WTC11 (cell line): ENCODE data around the gene FLNA. TPM values are rescaled to one million over a fixed set of nuclear protein-coding genes. Genes with fewer than 3 reads are reported as not detected.

ENCODE experiments used
- CREB1 ChIP-seq: sonication (generic); formaldehyde crosslinking; IDR thresholded peaks from 2 replicates; pipeline ENCODE4 v1.8.0; 2023; ENCODE audit warnings: mild to moderate bottlenecking, missing genetic modification reagents
- CREM ChIP-seq: sonication (generic); formaldehyde crosslinking; IDR thresholded peaks from 2 replicates; pipeline ENCODE4 v1.8.1; 2022; ENCODE audit warnings: mild to moderate bottlenecking, missing genetic modification reagents, moderate library complexity
- E2F1 ChIP-seq: sonication (generic); formaldehyde crosslinking; IDR thresholded peaks from 2 replicates; pipeline ENCODE4 v1.8.0; 2022; ENCODE audit warnings: mild to moderate bottlenecking, missing genetic modification reagents
- ERG ChIP-seq: fragments of 250-450 bp; sonication (Bioruptor Pico); IDR thresholded peaks from 2 replicates; pipeline ENCODE4 v1.8.0; 2021; ENCODE audit warnings: mild to moderate bottlenecking
- HMGA2 ChIP-seq: fragments of 250-450 bp; sonication (Bioruptor Pico); IDR thresholded peaks from 2 replicates; pipeline ENCODE4 v1.4.0; 2021; ENCODE audit warnings: mild to moderate bottlenecking, moderate library complexity
- JUN ChIP-seq: sonication (generic); formaldehyde crosslinking; IDR thresholded peaks from 2 replicates; pipeline ENCODE4 v1.8.0; 2023; ENCODE audit warnings: mild to moderate bottlenecking, missing genetic modification reagents
- NFATC4 ChIP-seq: fragments of 250-450 bp; sonication (Bioruptor Pico); IDR thresholded peaks from 2 replicates; pipeline ENCODE4 v1.9.0; 2021; ENCODE audit warnings: mild to moderate bottlenecking
- SOX15 ChIP-seq: fragments of 250-450 bp; sonication (Bioruptor Pico); IDR thresholded peaks from 2 replicates; pipeline ENCODE4 v1.9.0; 2021; ENCODE audit warnings: mild to moderate bottlenecking
- TCF7 ChIP-seq: sonication (generic); formaldehyde crosslinking; IDR thresholded peaks from 2 replicates; pipeline ENCODE4 v1.8.0; 2022; ENCODE audit warnings: mild to moderate bottlenecking, low read depth, missing genetic modification reagents, moderate library complexity
- TEAD1 ChIP-seq: sonication (generic); formaldehyde crosslinking; IDR thresholded peaks from 2 replicates; pipeline ENCODE4 v1.8.0; 2022; ENCODE audit warnings: mild to moderate bottlenecking, missing genetic modification reagents
- TP53 ChIP-seq: sonication (generic); formaldehyde crosslinking; IDR thresholded peaks from 2 replicates; pipeline ENCODE4 v1.8.1; 2023; ENCODE audit warnings: mild to moderate bottlenecking, missing genetic modification reagents
- USF1 ChIP-seq: sonication (generic); formaldehyde crosslinking; IDR thresholded peaks from 2 replicates; pipeline ENCODE4 v1.8.0; 2022; ENCODE audit warnings: mild to moderate bottlenecking, missing genetic modification reagents
- ZNF121 ChIP-seq: sonication (generic); formaldehyde crosslinking; IDR thresholded peaks from 2 replicates; pipeline ENCODE4 v1.8.0; 2023; ENCODE audit warnings: missing genetic modification reagents
- ZNF138 ChIP-seq: sonication (generic); formaldehyde crosslinking; conservative IDR thresholded peaks from 2 replicates; pipeline ENCODE4 v1.8.1; 2022; ENCODE audit warnings: mild to moderate bottlenecking, moderate library complexity, missing genetic modification reagents
- ZNF416 ChIP-seq: fragments of 250-450 bp; sonication (Bioruptor Pico); IDR thresholded peaks from 2 replicates; pipeline ENCODE4 v1.9.0; 2021; ENCODE audit warnings: mild to moderate bottlenecking, inconsistent platforms
- total RNA-seq: library from RNA; stranded (reverse); gene quantifications from 3 replicates; pipeline ENCODE4 v1.2.3, GENCODE V29; 2021
- TF ChIP-seq, protein P1 (sequence below): sonication (generic); formaldehyde crosslinking; conservative IDR thresholded peaks from 2 replicates; pipeline ENCODE4 v1.8.1; 2023; ENCODE audit warnings: mild to moderate bottlenecking, low read depth, missing genetic modification reagents, moderate library complexity
- TF ChIP-seq, protein P2 (sequence below): sonication (generic); formaldehyde crosslinking; IDR thresholded peaks from 2 replicates; pipeline ENCODE4 v1.8.1; 2023; ENCODE audit warnings: mild to moderate bottlenecking, missing genetic modification reagents, moderate library complexity
- TF ChIP-seq, protein P3 (sequence below): sonication (generic); formaldehyde crosslinking; IDR thresholded peaks from 2 replicates; pipeline ENCODE4 v1.8.0; 2022; ENCODE audit warnings: mild to moderate bottlenecking, missing genetic modification reagents
- TF ChIP-seq, protein P4 (sequence below): fragments of 250-450 bp; sonication (Bioruptor Pico); IDR thresholded peaks from 2 replicates; pipeline ENCODE4 v1.9.0; 2021; ENCODE audit warnings: mild to moderate bottlenecking
- TF ChIP-seq, protein P5 (sequence below): sonication (generic); formaldehyde crosslinking; conservative IDR thresholded peaks from 2 replicates; pipeline ENCODE4 v1.8.1; 2022; ENCODE audit warnings: mild to moderate bottlenecking, missing genetic modification reagents
- TF ChIP-seq, protein P6 (sequence below): fragments of 250-450 bp; sonication (Bioruptor Pico); IDR thresholded peaks from 2 replicates; pipeline ENCODE4 v1.9.0; 2021; ENCODE audit warnings: mild to moderate bottlenecking, borderline replicate concordance

The FLNA gene
- total RNA-seq, 1 experiment from 2014 or later = 1,017 TPM

DNA sequence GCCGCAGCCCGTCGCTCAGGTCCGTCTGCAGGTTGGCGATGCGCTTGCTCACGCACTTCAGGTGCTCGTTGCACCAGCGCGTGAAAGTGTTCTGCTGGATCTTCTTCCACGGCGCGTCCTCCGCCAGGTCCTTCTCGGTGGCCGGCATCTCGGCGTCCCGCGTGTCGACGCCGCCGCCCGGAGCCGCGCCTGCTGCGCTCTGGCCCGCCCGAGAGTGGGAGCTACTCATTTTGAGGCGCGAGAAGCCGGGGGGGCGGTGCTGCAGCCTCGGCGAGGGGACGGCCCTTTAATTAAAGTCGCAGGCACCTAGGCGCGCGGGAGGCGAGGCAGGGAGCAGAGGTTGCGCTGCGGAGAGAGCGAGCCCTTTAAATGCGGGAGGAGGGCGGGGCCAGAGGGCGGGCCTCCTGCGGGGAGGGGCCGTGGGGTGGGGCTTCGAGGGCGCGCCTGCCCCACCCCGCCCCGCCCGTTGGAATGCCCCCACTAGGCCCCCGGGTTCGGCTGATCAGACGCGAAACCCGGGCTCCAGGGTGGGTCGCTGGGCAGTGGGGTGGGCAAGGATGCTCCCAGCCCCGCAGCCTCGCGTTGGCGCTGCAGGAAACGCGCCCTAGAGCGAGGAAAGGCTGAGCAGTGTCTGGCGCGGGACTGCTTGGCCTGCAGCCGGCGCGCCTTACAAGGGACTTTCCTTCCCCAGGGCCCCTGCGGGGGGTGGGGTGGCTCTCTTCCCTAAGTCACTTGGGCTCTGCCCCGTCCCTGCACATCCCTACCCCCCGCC is 3.2 kb downstream of the FLNA start (continued):
- TF ChIP-seq, protein P1, sequence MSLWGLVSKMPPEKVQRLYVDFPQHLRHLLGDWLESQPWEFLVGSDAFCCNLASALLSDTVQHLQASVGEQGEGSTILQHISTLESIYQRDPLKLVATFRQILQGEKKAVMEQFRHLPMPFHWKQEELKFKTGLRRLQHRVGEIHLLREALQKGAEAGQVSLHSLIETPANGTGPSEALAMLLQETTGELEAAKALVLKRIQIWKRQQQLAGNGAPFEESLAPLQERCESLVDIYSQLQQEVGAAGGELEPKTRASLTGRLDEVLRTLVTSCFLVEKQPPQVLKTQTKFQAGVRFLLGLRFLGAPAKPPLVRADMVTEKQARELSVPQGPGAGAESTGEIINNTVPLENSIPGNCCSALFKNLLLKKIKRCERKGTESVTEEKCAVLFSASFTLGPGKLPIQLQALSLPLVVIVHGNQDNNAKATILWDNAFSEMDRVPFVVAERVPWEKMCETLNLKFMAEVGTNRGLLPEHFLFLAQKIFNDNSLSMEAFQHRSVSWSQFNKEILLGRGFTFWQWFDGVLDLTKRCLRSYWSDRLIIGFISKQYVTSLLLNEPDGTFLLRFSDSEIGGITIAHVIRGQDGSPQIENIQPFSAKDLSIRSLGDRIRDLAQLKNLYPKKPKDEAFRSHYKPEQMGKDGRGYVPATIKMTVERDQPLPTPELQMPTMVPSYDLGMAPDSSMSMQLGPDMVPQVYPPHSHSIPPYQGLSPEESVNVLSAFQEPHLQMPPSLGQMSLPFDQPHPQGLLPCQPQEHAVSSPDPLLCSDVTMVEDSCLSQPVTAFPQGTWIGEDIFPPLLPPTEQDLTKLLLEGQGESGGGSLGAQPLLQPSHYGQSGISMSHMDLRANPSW (CRISPR knock-in tag) = no peak
- no peak for TF ChIP-seq ERG (CRISPR knock-in tag)
- peak; percentile 80; the same call in 1 of the 2 replicates for TF ChIP-seq ZNF416
- TF ChIP-seq ZNF138 (CRISPR knock-in tag) = no peak
- TF ChIP-seq, protein P2, sequence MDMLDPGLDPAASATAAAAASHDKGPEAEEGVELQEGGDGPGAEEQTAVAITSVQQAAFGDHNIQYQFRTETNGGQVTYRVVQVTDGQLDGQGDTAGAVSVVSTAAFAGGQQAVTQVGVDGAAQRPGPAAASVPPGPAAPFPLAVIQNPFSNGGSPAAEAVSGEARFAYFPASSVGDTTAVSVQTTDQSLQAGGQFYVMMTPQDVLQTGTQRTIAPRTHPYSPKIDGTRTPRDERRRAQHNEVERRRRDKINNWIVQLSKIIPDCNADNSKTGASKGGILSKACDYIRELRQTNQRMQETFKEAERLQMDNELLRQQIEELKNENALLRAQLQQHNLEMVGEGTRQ (CRISPR knock-in tag) = no peak
- no peak for TF ChIP-seq CREB1 (CRISPR knock-in tag)
- TF ChIP-seq, protein P3, sequence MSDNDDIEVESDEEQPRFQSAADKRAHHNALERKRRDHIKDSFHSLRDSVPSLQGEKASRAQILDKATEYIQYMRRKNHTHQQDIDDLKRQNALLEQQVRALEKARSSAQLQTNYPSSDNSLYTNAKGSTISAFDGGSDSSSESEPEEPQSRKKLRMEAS (CRISPR knock-in tag) = peak; percentile 46; the same call in 1 of the 2 replicates
- TF ChIP-seq, protein P4, sequence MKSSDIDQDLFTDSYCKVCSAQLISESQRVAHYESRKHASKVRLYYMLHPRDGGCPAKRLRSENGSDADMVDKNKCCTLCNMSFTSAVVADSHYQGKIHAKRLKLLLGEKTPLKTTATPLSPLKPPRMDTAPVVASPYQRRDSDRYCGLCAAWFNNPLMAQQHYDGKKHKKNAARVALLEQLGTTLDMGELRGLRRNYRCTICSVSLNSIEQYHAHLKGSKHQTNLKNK (CRISPR knock-in tag) = peak; percentile 65; the same call in 1 of the 2 replicates
- no peak for TF ChIP-seq E2F1
- TF ChIP-seq CREM (CRISPR knock-in tag) = no peak
- TF ChIP-seq TCF7 (CRISPR knock-in tag) = no peak
- TF ChIP-seq TEAD1 (CRISPR knock-in tag) = no peak; the same call in 1 of the 2 replicates
- no peak for TF ChIP-seq TP53 (CRISPR knock-in tag)
- TF ChIP-seq USF1 (CRISPR knock-in tag) = no peak
- TF ChIP-seq, protein P5, sequence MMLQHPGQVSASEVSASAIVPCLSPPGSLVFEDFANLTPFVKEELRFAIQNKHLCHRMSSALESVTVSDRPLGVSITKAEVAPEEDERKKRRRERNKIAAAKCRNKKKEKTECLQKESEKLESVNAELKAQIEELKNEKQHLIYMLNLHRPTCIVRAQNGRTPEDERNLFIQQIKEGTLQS (CRISPR knock-in tag) = no peak
- peak; percentile 48; the same call in 1 of the 2 replicates for TF ChIP-seq JUN
- no peak for TF ChIP-seq SOX15 (CRISPR knock-in tag)
- TF ChIP-seq, protein P6, sequence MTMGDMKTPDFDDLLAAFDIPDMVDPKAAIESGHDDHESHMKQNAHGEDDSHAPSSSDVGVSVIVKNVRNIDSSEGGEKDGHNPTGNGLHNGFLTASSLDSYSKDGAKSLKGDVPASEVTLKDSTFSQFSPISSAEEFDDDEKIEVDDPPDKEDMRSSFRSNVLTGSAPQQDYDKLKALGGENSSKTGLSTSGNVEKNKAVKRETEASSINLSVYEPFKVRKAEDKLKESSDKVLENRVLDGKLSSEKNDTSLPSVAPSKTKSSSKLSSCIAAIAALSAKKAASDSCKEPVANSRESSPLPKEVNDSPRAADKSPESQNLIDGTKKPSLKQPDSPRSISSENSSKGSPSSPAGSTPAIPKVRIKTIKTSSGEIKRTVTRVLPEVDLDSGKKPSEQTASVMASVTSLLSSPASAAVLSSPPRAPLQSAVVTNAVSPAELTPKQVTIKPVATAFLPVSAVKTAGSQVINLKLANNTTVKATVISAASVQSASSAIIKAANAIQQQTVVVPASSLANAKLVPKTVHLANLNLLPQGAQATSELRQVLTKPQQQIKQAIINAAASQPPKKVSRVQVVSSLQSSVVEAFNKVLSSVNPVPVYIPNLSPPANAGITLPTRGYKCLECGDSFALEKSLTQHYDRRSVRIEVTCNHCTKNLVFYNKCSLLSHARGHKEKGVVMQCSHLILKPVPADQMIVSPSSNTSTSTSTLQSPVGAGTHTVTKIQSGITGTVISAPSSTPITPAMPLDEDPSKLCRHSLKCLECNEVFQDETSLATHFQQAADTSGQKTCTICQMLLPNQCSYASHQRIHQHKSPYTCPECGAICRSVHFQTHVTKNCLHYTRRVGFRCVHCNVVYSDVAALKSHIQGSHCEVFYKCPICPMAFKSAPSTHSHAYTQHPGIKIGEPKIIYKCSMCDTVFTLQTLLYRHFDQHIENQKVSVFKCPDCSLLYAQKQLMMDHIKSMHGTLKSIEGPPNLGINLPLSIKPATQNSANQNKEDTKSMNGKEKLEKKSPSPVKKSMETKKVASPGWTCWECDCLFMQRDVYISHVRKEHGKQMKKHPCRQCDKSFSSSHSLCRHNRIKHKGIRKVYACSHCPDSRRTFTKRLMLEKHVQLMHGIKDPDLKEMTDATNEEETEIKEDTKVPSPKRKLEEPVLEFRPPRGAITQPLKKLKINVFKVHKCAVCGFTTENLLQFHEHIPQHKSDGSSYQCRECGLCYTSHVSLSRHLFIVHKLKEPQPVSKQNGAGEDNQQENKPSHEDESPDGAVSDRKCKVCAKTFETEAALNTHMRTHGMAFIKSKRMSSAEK (CRISPR knock-in tag) = 0 out of 2 replicates have a peak, but pooled peaks have one; percentile 42
- peak; percentile 74; the same call in 1 of the 2 replicates for TF ChIP-seq NFATC4 (CRISPR knock-in tag)
- no peak for TF ChIP-seq HMGA2
- no peak for TF ChIP-seq ZNF121 (CRISPR knock-in tag)
